ENCODE results near the gene MAGEB16.

MAGEB16 gene

DNA sequence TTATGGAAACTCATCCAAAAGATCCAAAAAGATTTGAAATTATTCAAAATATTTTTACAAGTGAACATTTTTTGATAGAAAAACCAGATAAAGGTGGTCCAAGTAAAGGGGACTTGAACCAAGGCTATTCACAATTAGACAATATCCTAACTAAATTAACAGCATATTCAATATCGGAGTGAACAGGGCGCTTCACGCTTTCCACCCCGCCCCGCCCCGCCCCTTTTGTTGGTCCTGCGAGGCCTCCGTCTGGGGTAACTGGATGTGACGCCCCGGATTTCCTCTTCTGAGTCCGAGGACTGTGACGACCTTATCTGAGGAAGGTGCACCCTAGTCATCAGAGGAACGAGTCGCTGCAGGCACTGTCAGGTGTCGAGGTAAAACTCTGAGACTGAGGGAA lies at the start of gene MAGEB16:
MAGEB16 (plus strand) TSS at position 301 of the 400 bp plus-strand sequence. CDS start 3,855 bp downstream, outside the sequence.
- DNase-seq (ENCODE audit: low read depth in 2 of 2): no peak

- no peak for DNase-seq (ENCODE audit: low read depth in 2 of 2)
Observed at GRCh38 chrX:35773958-35774564, 24.1 kb upstream of the MAGEB16 start.

DNA sequence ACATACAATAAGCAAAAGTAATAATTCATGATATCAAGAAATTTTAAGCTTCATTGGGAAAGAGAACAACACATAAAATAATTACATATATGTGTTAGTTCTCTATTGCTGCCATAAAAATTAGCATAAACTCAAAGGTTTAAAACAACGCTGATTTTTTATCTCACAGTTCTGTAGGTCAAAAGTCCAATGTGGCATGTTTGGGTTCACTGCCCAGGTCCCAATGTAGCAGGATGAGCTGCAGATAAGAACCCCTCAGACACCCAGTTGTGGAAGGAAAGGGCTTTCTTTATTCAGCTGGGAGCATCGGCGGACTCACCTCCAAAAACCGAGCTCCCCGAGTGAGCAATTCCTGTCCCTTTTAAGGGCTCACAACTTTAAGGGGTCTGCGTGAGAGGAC lies 13.1 kb upstream of the MAGEB16 start:
- DNase-seq (ENCODE audit: low read depth in 2 of 2): no peak

DNA sequence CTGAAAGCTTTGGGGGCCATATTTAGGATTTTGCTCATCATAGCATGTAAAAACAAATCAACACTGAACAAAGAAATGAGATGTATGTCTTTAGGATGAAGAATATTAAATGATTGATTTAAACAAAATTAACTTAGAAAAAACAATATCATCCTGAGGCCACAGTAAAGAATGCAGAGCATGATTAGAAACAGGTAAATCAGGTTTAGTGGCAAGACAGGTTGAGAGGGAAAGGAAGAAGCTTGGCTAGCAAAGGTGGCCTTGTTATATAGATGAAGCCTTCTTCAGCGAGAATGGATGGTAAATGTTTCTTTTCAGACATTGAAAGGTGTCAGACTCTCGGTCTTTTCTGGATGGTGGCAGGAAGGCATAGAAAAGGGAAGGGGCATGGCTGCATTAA lies 11.9 kb upstream of the MAGEB16 start:
- DNase-seq (ENCODE audit: low read depth in 2 of 2): no peak

DNA sequence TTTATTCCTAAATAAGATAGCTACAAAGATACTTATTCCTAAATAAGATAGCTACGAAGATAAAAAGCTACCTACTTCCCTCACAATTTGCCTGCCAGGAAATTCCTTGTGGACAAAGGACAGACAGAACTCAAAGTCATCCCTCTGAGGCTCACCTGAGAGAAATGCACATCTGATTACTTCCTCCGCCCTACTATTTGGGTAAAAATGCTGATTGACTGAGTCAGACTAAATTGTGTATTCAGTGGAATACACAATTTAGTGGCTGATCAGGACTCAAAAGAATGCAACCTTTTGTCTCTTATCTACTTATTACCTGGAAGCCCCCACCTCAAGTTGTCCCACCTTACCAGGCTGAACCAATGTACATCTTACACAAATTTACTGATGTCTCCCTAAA lies 10.3 kb upstream of the MAGEB16 start:
- DNase-seq (ENCODE audit: low read depth in 2 of 2): no peak

- DNase-seq (ENCODE audit: low read depth in 2 of 2): no peak
Observed at GRCh38 chrX:35800474-35800873, 2.3 kb downstream of the MAGEB16 start.

DNA sequence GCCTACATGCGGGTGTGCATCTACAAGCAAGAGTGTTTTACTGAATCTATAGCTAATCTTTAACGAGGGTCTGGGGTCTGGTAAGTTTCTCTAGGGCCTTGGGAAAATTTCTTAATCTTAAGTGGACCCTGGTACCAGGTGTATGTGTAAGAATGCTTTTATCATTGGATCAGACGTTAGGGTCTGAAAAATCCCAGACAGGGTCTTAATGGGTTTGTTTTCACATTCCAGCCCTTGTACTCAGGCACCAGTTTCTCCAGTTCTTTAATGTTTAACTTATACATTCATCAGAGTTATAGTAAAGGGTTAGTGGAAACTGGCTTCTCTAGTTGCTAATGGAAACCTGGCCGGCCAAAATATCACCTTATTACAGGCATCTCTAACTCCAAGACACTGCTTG lies 11.6 kb downstream of the MAGEB16 start:
- DNase-seq (ENCODE audit: low read depth in 2 of 2): no peak

GRCh38 chrX:35819241-35819640 lies 21.1 kb downstream of the MAGEB16 start:
- no peak for DNase-seq (ENCODE audit: low read depth in 2 of 2)

DNA sequence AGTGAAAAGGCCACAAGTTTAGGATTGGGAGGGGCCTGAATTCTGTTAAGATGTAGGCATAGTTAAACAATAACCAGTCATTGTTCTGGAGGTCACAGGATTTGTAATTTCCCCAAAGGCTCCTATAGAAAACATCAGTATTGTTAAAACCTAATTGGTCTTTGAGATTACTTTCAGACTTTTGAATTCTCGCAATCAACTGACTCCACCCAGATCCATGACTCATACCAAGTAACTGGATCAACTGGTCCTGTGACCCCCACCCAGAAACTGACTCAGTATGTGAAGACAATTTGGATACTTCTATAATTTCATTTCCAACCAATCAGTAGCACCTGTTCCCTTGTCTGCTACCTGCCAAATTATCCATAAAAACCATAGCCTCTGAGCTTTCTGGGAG lies 28.4 kb downstream of the MAGEB16 start:
- no peak for DNase-seq (ENCODE audit: low read depth in 2 of 2)

- DNase-seq (ENCODE audit: low read depth in 2 of 2): no peak
Observed at GRCh38 chrX:35829501-35829900, 31.4 kb downstream of the MAGEB16 start.

DNA sequence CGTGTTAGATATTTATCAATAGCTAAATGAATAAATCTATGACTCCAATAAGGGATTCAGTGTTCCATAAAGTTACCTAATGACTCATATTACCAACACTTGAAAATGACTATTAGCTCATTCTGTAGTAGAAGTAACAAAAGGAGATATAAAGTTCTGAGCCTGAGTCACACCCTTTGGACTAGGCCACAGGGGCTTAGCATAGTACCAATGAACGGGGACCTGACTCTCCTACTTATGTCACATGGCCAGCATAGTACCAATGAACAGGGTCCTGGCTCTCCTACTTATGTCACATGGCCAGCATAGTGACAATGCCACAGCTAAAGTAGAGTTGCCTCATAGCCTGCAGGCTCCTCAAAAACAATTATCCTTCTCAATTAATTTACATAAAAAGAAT lies 43.7 kb downstream of the MAGEB16 start:
- no peak for DNase-seq (ENCODE audit: low read depth in 2 of 2)

DNA sequence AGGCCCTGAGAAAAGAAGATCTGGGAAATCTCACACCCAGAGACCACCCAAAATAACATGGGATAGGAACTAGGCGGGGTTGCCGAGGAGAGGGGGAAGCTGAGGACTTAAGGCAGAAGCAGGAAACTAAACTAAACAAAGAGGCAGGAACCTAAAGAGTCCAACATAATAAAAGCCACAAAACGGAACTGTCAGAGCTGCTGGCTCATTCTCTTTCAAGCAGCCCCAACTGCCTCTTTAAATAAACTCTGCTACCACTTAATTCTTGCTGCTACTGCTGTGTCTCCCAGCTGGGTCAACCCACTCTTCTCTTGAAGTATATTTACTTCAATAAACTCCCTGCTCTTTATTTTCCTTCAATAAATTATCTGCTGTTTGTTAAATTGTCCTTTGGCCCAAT lies 44.5 kb downstream of the MAGEB16 start:
- no peak for DNase-seq (ENCODE audit: low read depth in 2 of 2)

DNA sequence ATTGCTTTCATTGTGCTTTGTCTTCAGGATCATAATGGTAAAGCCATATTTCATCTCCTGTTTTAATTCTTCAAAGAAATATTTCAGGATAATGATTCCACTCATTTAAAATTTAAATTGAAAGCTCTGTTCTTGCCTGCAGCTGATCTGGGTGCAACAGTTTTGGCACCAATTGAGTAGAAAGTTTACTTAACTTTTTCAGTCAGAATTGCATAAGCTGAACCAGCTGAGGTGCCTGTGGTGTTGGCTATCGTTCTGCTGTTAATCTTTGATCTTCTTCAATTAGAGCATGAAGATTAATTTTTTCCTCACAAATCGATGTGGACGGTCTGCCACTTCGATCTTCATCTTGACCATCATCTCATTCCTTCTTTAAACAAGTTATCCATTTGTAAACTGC lies 49.6 kb downstream of the MAGEB16 start:
- no peak for DNase-seq (ENCODE audit: low read depth in 2 of 2)

Measured in stimulated activated CD4-positive, alpha-beta T cell treated with anti-CD3 and anti-CD28 coated beads, Interleukin-1b, Interleukin-23, amount 100 ng/mL, for 4 hours (primary cell).